G401 (cell line): ENCODE results near the gene CHD2. TPM values are rescaled to one million over a fixed set of nuclear protein-coding genes. Genes with fewer than 3 reads are reported as not detected.
A peak's percentile ranks its signal among the peaks of the same experiment; 100 is the strongest.

Experiments used
- DNase-seq: peaks from one replicate; pipeline ENCODE4 v3.0.0-alpha.2; 2015; ENCODE audit warnings: low spot score
- in situ Hi-C: cut with HindIII; loops from 2 replicates; pipeline ENCODE4 v1.10.0; 2016; ENCODE audit warnings: low sequenced_read_pairs, mixed read lengths
- total RNA-seq: library from RNA; depleted of rRNA; stranded (reverse); fragments of >200 nt; shearing (Covaris generic); gene quantifications from 2 replicates; pipeline ENCODE4 v1.2.3, GENCODE V29; 2014

CHD2 gene
- total RNA-seq, 1 experiment from 2014 or later = 38.9 TPM

- in situ Hi-C loops = no loop called here
These were observed 49.6 kb downstream of the CHD2 start for GRCh38 chr15:92949604-92950249.

GRCh38 chr15:92951800-92952457 is 51.8 kb downstream of the CHD2 start:
- in situ Hi-C loops = no loop called here
- DNase-seq = peak; percentile 34

More at GRCh38 chr15:92949604-92950249, 49.6 kb downstream of the CHD2 start:
- DNase-seq = no peak

GRCh38 chr15:92952458-92952850 is 52.3 kb downstream of the CHD2 start:
- peak; percentile 66 for DNase-seq
- in situ Hi-C loops = no loop called here

DNA sequence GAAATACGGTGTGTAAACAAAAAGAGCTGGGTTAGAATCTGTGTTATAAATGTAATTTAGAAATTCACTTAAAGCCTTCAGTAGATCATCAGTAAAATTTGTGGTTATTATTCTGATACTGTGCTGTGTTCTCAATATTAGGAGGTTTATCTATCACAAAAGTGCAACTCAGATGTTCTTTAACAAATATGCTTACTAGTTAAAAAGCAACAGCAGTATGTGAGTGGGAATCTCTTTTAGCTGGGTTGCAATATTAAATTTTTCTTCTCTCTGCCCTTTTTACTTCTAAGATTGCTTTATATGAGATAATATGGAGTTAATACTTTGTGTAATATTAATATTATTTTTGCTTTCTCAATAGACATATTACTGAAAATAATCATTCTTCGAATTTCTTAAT is 53.4 kb downstream of the CHD2 start:
- in situ Hi-C loops = no loop called here
- no peak for DNase-seq

DNA sequence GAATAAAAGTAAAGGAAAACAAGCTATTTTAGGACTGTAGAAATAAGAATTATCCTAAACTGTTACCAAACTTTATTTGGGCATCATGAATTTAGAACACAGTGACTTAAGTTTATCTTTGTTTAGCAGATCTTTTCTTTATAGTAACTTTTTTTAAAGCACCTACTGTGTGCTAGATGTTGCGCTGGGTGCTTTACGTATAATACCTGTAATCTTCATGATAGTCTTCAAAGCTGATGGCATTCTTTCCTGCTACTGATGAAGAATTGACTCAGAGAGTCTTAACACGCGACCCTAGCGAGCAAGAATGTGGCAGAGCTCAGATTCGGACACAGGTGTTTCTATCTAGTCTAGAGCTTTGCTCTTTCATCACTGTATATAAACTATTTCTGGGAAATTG is 53.9 kb downstream of the CHD2 start:
- no peak for DNase-seq
- in situ Hi-C loops = no loop called here

DNA sequence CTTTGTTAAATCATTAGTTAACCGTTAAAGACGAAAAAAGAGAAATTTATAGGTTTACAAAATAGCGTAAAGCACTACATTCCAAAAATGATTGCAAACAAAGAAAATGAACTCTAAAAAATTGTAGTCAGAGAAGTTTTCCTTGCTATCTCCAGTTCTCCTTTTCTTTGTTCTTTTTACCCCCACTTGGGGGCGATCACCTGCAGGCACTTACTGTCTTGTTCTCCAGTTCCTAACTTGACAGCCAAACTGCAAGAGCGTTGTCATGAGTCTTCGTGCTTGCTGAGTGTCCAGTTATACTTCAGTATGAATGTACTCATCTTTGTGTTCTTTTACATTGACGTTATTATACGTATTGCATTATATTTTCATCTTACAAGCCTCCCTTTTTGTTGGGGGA is 54.5 kb downstream of the CHD2 start:
- in situ Hi-C loops = no loop called here
- DNase-seq = no peak

- in situ Hi-C loops = no loop called here
- no peak for DNase-seq
These were observed 55.6 kb downstream of the CHD2 start for GRCh38 chr15:92955706-92956105.

DNA sequence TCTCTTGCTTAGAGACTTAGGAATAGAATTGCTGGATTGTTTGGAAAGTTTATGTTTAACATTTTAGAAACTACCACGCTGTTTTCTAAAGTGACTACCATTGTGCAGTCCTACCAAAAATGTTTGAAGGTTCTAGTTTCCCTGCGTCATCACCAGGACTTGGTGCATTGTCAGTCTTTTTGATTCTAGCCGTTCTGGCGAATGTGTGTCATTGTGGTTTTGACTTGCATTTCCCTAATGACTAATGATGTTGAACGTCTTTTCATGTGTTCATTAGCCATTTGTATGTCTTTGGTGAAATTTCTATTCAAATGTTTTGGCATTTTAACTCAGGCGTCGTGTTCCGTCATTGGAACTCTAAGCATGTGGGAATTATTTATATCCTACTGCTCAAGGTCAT is 58.0 kb downstream of the CHD2 start:
- DNase-seq = no peak
- in situ Hi-C loops = no loop called here

DNA sequence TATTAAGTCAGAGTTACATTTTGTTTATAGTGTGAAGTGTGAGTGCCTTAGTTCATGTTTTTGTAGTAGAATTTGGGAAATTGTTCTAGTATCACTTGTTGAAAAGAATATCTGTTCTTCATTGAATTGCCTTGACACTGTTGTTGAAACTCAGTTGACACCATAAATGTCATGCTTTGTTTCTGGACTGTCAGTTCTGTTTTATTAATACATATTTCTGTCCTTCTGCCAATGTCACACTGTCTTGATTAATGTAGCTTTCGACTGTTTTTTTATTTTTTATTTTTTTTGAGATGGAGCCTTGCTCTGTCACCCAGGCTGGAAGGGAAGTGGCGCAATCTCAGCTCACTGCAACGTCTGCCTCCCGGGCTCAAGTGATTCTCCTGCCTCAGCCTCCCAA is 59.1 kb downstream of the CHD2 start:
- in situ Hi-C loops = no loop called here
- no peak for DNase-seq

DNA sequence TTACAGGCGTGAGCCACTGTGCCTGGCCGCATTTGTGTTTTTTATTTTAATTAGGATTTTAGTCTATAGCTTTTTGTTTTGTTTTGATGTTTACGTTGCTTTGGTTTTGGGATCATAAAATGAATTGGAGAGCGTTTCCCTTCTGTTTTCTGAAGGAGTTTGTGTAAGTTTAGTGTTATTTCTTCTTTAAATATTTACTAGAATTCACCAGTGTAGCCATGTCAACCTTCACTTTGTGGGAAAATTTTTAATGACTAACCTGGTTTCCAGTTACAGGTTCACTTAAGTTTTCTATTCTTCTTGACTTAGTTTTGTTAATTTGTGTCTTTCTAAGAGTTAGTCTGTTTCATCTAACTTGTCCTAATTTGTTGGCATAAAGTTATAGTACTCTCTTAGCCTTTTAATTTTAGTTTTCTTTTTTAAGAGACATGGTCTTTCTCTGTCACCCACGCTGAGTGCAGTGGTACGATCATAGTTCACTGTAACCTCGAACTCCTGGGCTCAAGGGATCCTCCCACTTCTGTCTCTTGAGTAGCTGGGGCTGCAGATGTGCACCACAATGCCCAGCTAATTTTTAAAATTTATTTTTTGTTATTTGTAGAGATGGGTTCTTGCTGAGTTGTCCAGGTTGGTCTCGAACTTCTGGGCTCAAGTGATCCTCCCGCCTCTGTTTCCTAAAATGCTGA is 61.0 kb downstream of the CHD2 start:
- in situ Hi-C loops = no loop called here

DNA sequence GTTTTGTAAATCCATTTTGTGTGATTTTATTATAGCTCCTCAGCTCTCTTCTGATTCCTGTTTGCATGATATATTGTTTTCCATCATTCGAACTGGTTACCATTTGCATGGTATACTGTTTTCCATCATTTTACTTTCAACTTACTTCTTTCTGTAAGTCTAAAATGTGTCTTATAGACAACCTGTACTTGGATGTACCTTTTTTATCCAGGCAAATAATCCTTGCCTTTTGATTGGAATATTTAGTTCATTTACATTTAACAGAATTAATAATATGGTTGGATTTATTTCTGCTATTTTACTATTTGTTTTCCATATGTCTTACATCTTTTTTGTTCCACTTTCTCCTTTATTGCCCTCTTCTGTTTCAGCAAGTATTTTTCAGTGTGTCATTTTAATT is 62.8 kb downstream of the CHD2 start:
- in situ Hi-C loops = no loop called here
- no peak for DNase-seq

More for the DNA sequence above, 61.0 kb downstream of the CHD2 start:
- no peak for DNase-seq

GRCh38 chr15:92963794-92964193 is 63.7 kb downstream of the CHD2 start:
- in situ Hi-C loops = no loop called here
- DNase-seq = no peak

DNA sequence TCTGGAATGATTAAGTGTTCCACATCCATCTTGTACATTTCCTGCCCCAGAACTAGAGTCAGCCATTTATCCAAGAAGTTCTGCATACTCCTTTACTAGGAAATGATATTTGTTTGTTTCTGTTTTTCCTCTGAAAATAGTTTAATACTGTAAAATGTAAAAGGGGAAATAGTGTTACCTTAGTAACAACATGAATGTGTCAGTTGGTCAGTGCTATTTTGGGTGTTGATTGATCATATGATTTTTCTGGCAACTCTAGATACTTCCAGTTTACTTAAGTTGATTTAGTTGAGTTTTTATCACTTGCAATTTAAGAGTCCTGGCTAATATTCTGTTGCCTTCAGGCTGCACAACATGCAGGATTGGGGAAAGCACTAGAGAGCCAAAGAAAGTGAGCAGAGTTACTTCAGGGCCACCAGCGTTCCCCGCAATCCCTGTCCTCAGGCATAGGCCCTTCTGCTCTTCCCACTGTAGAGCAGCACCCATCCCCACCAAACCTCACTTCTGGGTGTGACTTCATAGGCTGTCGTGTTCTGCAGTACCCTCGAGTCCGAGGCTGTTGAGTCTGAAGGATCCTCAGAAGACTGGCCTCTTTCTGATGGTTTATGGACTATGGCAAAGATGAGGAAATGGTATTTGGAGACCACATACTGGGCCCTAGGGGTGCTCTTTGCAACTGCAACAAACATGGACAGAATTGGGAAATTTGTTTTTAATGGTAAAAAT is 69.0 kb downstream of the CHD2 start:
- no peak for DNase-seq
- in situ Hi-C loops = no loop called here

GRCh38 chr15:92970656-92971055 is 70.5 kb downstream of the CHD2 start:
- DNase-seq = no peak
- in situ Hi-C loops = no loop called here

DNA sequence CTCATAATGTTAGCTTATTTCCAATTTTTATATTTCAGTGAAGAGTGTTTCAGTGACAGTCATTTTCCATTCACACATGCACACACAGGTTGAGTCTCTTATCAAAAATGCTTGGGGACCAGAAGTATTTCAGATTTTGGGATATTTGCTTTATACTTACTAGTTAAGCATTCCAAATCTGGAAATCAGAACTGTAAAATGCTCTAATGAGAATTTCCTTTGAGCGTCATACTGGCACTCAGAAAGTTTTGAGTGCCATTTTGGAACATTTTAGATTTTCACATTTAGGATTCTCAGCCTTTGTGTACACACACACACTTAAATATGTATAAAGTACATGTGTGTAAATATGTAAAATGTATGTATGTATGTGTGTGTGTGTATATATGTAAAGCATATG is 71.0 kb downstream of the CHD2 start:
- no peak for DNase-seq
- in situ Hi-C loops = no loop called here

- in situ Hi-C loops = no loop called here
- no peak for DNase-seq
These were observed 71.6 kb downstream of the CHD2 start for GRCh38 chr15:92971713-92972112.

GRCh38 chr15:92974183-92974915 is 74.2 kb downstream of the CHD2 start:
- peak; percentile 16 for DNase-seq
- in situ Hi-C loops = no loop called here

GRCh38 chr15:92979011-92979701 is 79.0 kb downstream of the CHD2 start:
- in situ Hi-C loops = no loop called here

DNA sequence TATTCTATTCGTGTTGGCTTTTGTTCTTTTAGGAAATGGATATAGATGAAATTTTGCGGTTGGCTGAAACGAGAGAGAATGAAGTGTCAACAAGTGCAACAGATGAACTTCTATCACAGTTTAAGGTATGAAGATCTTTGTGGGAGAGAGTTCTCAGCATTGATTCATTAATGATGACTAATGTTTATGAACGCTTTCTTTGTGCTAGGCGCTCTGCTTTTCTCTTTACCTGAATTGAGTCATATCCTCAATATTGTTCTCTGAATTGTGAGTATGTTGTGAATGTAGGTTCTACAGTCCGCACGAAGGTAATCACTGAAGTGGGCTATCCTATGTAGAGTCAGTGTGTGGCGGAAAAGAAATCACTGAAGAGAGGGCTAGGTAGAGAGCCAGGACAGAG is 81.2 kb downstream of the CHD2 start:
- in situ Hi-C loops = no loop called here
- DNase-seq = no peak

More at GRCh38 chr15:92979011-92979701, 79.0 kb downstream of the CHD2 start:
- DNase-seq = no peak
